Endothelial cell (in vitro differentiated cells): Measurements from ENCODE around the gene SCUBE2. TPM values are rescaled to one million over a fixed set of nuclear protein-coding genes. Genes with fewer than 3 reads are reported as not detected.

ENCODE experiments used
- DNase-seq: peaks from one replicate; pipeline ENCODE4 v3.0.0; 2021; ENCODE audit warnings: low spot score
- H3K27ac Mint-ChIP-seq: one replicate; pipeline ENCODE4 v1.8.0; 2021; ENCODE audit warnings: mixed read lengths, inconsistent platforms; ENCODE audit not compliant: unreplicated experiment
- H3K27me3 Mint-ChIP-seq: one replicate; pipeline ENCODE4 v1.8.0; 2021; ENCODE audit warnings: mild to moderate bottlenecking, moderate library complexity, mixed read lengths, inconsistent platforms; ENCODE audit not compliant: unreplicated experiment
- H3K36me3 Mint-ChIP-seq: one replicate; pipeline ENCODE4 v1.8.0; 2021; ENCODE audit warnings: mild to moderate bottlenecking, low read depth, mixed read lengths, inconsistent platforms; ENCODE audit not compliant: unreplicated experiment
- H3K4me1 Mint-ChIP-seq: one replicate; pipeline ENCODE4 v1.8.0; 2021; ENCODE audit warnings: mild to moderate bottlenecking, mixed read lengths, inconsistent platforms; ENCODE audit not compliant: unreplicated experiment
- H3K4me3 Mint-ChIP-seq: one replicate; pipeline ENCODE4 v1.8.0; 2021; ENCODE audit warnings: mild to moderate bottlenecking, mixed read lengths, inconsistent platforms; ENCODE audit not compliant: unreplicated experiment
- H3K9me3 Mint-ChIP-seq: one replicate; pipeline ENCODE4 v1.8.0; 2021; ENCODE audit warnings: mixed read lengths, inconsistent platforms; ENCODE audit not compliant: unreplicated experiment
- total RNA-seq: library from RNA; stranded (reverse); fragmentation: NEBNext Ultra II Directional; extraction: Animal tissue kit (Norgen Biotek cat#: 25700); gene quantifications from one replicate; pipeline ENCODE4 v1.2.1, GENCODE V29; 2021; ENCODE audit not compliant: unreplicated experiment
- TF ChIP-seq, protein P1 (sequence below): fragments of 200-600 bp; sonication (generic); IDR thresholded peaks from one replicate; pipeline ENCODE4 v1.5.0; 2021; ENCODE audit warnings: antibody characterized with exemption; ENCODE audit not compliant: unreplicated experiment

The SCUBE2 gene
- total RNA-seq, 1 donor from 2014 or later: 2.4 TPM

DNA sequence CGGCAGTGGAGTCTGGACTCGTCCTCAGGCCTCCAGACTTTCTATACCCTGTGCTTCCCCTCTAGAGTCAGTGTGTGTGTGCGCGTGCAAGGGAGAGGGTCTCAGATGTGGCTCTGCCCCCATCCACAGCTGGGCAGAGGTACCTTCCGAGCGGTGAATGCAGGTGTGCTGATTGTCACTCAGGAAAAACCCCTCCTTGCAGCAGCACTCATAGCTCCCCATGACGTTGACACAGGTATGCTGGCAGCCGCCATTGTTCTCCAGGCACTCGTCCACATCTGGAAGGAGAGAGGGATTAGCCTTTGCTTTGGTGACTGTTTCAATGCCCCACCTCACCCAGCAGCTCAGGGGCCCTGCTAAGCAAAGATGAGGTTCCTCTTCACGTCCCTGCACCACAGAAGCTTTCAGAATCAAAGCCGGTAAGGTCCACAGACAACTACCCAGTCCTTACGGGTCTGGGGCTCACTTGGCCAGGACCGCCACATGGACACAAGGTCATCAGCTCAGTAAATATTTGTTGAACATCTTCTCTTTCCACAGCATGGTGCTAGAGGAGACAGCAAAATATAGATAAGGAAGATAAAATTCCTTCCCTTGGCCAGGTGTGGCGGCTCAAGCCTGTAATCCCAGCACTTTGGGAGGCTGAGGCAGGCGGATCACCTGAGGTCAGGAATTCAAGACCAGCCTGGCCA, 16.9 kb downstream of the SCUBE2 start:
- peaks cover 5% of the 10 kb centered on the region for H3K4me1 Mint-ChIP-seq
- no peak for DNase-seq
- H3K4me3 Mint-ChIP-seq: no peak overlapping the region
- H3K27ac Mint-ChIP-seq: no peak overlapping the region
- H3K27me3 Mint-ChIP-seq: peaks cover 2% of the 10 kb centered on the region
- TF ChIP-seq, protein P1, sequence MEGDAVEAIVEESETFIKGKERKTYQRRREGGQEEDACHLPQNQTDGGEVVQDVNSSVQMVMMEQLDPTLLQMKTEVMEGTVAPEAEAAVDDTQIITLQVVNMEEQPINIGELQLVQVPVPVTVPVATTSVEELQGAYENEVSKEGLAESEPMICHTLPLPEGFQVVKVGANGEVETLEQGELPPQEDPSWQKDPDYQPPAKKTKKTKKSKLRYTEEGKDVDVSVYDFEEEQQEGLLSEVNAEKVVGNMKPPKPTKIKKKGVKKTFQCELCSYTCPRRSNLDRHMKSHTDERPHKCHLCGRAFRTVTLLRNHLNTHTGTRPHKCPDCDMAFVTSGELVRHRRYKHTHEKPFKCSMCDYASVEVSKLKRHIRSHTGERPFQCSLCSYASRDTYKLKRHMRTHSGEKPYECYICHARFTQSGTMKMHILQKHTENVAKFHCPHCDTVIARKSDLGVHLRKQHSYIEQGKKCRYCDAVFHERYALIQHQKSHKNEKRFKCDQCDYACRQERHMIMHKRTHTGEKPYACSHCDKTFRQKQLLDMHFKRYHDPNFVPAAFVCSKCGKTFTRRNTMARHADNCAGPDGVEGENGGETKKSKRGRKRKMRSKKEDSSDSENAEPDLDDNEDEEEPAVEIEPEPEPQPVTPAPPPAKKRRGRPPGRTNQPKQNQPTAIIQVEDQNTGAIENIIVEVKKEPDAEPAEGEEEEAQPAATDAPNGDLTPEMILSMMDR: no peak
- no peaks in the 10 kb centered on the region for H3K36me3 Mint-ChIP-seq
- no peaks in the 10 kb centered on the region for H3K9me3 Mint-ChIP-seq

DNA sequence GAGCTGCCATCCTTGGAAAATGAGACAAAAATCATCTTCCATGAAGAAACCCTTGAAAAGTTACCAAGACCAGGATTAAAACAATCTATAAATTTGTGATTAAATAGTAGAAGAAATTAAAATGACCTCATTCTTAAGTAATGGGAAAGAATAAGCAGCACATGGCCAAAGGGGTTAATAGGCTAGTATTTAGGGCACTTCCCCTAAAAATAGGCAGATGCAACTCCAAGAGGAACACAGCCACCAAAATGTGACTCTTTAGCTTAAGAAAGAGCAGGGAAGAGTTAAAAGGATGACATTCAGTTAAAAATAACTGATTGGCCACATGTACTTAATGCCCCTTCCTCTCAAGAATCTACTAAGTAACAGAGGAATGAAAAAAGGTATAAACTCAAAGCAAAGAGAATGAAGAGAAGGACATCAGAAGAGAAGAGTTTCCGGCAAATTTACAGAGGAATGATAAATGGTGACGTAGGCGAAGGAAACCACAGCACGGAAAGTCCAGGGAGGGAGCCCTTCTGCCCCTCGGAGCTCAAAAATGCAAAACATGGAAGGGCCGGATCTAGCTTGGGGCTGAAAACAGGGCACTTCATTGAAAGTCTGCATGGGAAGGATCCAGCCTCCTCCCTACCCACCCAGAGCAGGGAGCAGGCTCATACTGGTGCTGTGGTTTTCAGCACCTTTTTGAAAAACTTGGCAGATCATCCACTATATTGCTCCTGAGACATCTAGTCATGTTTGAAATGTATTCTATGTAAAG, 17.8 kb downstream of the SCUBE2 start:
- Mint-ChIP-seq H3K4me1 (peaks cover 5% of the 10 kb centered on the region), H3K27ac (no peak overlapping the region), H3K9me3 (no peaks in the 10 kb centered on the region), H3K27me3 (peaks cover 2% of the 10 kb centered on the region), H3K36me3 (no peaks in the 10 kb centered on the region), H3K4me3 (no peak overlapping the region)
- TF ChIP-seq, protein P1: no peak
- no peak for DNase-seq

DNA sequence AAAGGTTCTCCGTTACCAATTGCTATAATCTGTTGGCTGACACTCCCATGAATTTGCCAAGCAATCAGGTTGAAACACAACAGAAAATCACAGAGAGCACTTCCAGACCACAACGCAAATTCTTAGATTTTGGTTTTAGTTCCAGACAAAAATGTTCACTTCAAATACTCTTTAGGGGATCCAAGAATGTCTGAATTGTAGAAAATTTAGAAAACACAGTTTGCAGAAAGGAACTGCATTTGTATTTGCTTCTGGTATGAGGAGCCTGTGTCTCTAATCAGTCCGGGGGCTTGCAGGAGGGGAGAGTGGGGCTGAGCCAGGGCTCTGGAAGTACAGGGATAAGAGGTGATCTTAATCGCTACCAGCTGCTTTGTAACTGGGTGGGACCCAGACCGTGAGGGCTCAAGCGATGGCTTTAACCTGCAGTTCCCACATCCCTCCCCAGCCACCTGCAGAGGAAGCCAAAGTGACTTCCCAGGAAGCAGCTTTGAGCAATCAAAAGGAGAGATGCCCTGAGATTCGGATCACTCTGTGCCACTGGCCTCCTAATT, 18.7 kb downstream of the SCUBE2 start:
- no peak for DNase-seq
- Mint-ChIP-seq H3K27me3 (peaks cover 2% of the 10 kb centered on the region), H3K4me1 (no peaks in the 10 kb centered on the region), H3K36me3 (no peaks in the 10 kb centered on the region), H3K4me3 (no peak overlapping the region), H3K9me3 (no peaks in the 10 kb centered on the region), H3K27ac (no peak overlapping the region)
- TF ChIP-seq, protein P1: no peak

- TF ChIP-seq, protein P1: no peak
- H3K36me3 Mint-ChIP-seq: no peaks in the 10 kb centered on the region
- DNase-seq: no peak
- H3K4me3 Mint-ChIP-seq: no peak overlapping the region
- H3K4me1 Mint-ChIP-seq: no peaks in the 10 kb centered on the region
- no peak overlapping the region for H3K27ac Mint-ChIP-seq
- peaks cover 2% of the 10 kb centered on the region for H3K27me3 Mint-ChIP-seq
- no peaks in the 10 kb centered on the region for H3K9me3 Mint-ChIP-seq
These were observed 19.7 kb downstream of the SCUBE2 start for GRCh38 chr11:9071692-9072091.
